DOHH2 (cell line): ENCODE results near the gene ZNF587.
"Not testable (repeated sequence)": the region's sequence is repeated elsewhere in the genome, so short reads cannot be mapped to it uniquely, and the experiment has no call there.

ENCODE experiments used
- H3F3A ChIP-seq: fragments of 200-600 bp; sonication (generic), shearing (Covaris generic); 2 replicates; pipeline ENCODE4 v1.6.0; 2016; ENCODE audit warnings: antibody characterized with exemption, mild to moderate bottlenecking; ENCODE audit not compliant: control insufficient read depth, insufficient read depth
- H3K27ac ChIP-seq: fragments of 200-600 bp; sonication (generic); 2 replicates; pipeline ENCODE4 v1.5.1; 2014; ENCODE audit warnings: low read depth, mild to moderate bottlenecking, low read length, moderate library complexity
- H3K27me3 ChIP-seq: fragments of 200-600 bp; sonication (generic); 2 replicates; pipeline ENCODE4 v1.6.1; 2014; ENCODE audit warnings: mild to moderate bottlenecking, low read length, mixed read lengths; ENCODE audit not compliant: control insufficient read depth
- H3K36me3 ChIP-seq: fragments of 200-600 bp; sonication (generic); 2 replicates; pipeline ENCODE4 v1.6.1; 2014; ENCODE audit warnings: mild to moderate bottlenecking, low read length, moderate library complexity, mixed read lengths; ENCODE audit not compliant: control insufficient read depth
- H3K4me1 ChIP-seq: fragments of 200-600 bp; sonication (generic); 2 replicates; pipeline ENCODE4 v1.6.1; 2014; ENCODE audit warnings: mild to moderate bottlenecking, low read length, mixed read lengths; ENCODE audit not compliant: control insufficient read depth
- H3K4me2 ChIP-seq: fragments of 200-600 bp; sonication (generic); 2 replicates; pipeline ENCODE4 v1.6.0; 2014; ENCODE audit warnings: mild to moderate bottlenecking, low read length, moderate library complexity
- H3K4me3 ChIP-seq: fragments of 200-600 bp; sonication (generic); 2 replicates; pipeline ENCODE4 v1.5.1; 2014; ENCODE audit warnings: mild to moderate bottlenecking, low read length, mixed read lengths
- H3K79me2 ChIP-seq: fragments of 200-600 bp; sonication (generic); 2 replicates; pipeline ENCODE4 v1.6.1; 2014; ENCODE audit warnings: mild to moderate bottlenecking, low read length, mixed read lengths; ENCODE audit not compliant: control insufficient read depth
- H3K9me2 ChIP-seq: fragments of 200-600 bp; sonication (generic); replicated peaks from 2 replicates; pipeline ENCODE4 v1.6.1; 2014; ENCODE audit warnings: mild to moderate bottlenecking, low read length, mixed read lengths; ENCODE audit not compliant: control insufficient read depth
- H3K9me3 ChIP-seq: fragments of 200-600 bp; sonication (generic); 2 replicates; pipeline ENCODE4 v1.6.1; 2014; ENCODE audit warnings: antibody characterized with exemption, low read length, mixed read lengths; ENCODE audit not compliant: control insufficient read depth, insufficient read depth
- H4K20me1 ChIP-seq: fragments of 200-600 bp; sonication (generic); 2 replicates; pipeline ENCODE4 v1.6.0; 2014; ENCODE audit warnings: low read depth, mild to moderate bottlenecking, antibody characterized with exemption, low read length, moderate library complexity; ENCODE audit not compliant: control insufficient read depth, insufficient read depth
- EZH2phosphoT487 ChIP-seq: fragments of 200-600 bp; sonication (generic); IDR thresholded peaks from 2 replicates; pipeline ENCODE4 v1.6.1; 2017; ENCODE audit warnings: borderline replicate concordance, mild to moderate bottlenecking, antibody characterized with exemption, low read length, moderate library complexity, mixed read lengths
- TF ChIP-seq, protein P1 (sequence below): fragments of 200-600 bp; sonication (generic); IDR thresholded peaks from one replicate; pipeline ENCODE4 v1.5.1; 2014; ENCODE audit warnings: antibody characterized with exemption, mild to moderate bottlenecking, low read depth, low read length; ENCODE audit not compliant: poor library complexity, severe bottlenecking

ZNF587 gene

GRCh38 chr19:57803594-57804325, 45.9 kb upstream of the ZNF587 start:
- Histone ChIP-seq H3K27me3 (no peaks in the 10 kb centered on the region), H3K4me1 (peaks cover 4% of the 10 kb centered on the region; the same call in 1 of the 2 replicates), H3K36me3 (peaks cover 11% of the 10 kb centered on the region), H3K4me3 (no peak overlapping the region), H3K9me2 (no peaks in the 10 kb centered on the region), H3F3A (peaks cover 4% of the 10 kb centered on the region; the same call in 1 of the 2 replicates), H3K9me3 (no peaks in the 10 kb centered on the region; the same call in 1 of the 2 replicates), H4K20me1 (no peaks in the 10 kb centered on the region), H3K79me2 (no peaks in the 10 kb centered on the region), H3K4me2 (no peak overlapping the region), H3K27ac (no peak overlapping the region)
- TF ChIP-seq, protein P1, sequence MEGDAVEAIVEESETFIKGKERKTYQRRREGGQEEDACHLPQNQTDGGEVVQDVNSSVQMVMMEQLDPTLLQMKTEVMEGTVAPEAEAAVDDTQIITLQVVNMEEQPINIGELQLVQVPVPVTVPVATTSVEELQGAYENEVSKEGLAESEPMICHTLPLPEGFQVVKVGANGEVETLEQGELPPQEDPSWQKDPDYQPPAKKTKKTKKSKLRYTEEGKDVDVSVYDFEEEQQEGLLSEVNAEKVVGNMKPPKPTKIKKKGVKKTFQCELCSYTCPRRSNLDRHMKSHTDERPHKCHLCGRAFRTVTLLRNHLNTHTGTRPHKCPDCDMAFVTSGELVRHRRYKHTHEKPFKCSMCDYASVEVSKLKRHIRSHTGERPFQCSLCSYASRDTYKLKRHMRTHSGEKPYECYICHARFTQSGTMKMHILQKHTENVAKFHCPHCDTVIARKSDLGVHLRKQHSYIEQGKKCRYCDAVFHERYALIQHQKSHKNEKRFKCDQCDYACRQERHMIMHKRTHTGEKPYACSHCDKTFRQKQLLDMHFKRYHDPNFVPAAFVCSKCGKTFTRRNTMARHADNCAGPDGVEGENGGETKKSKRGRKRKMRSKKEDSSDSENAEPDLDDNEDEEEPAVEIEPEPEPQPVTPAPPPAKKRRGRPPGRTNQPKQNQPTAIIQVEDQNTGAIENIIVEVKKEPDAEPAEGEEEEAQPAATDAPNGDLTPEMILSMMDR: no peak
- TF ChIP-seq EZH2phosphoT487: no peak

GRCh38 chr19:57807541-57807940, 42.1 kb upstream of the ZNF587 start:
- no peaks in the 10 kb centered on the region for H4K20me1 ChIP-seq
- H3K4me1 ChIP-seq: peaks cover 7% of the 10 kb centered on the region
- H3K27me3 ChIP-seq: no peaks in the 10 kb centered on the region
- H3K79me2 ChIP-seq: peaks cover under 1% of the 10 kb centered on the region; the same call in 1 of the 2 replicates
- no peaks in the 10 kb centered on the region for H3F3A ChIP-seq
- H3K9me3 ChIP-seq: no peaks in the 10 kb centered on the region; the same call in 1 of the 2 replicates
- H3K36me3 ChIP-seq: peaks cover 32% of the 10 kb centered on the region
- TF ChIP-seq EZH2phosphoT487: no peak
- TF ChIP-seq, protein P1: no peak
- H3K9me2 ChIP-seq: no peaks in the 10 kb centered on the region
- H3K4me2 ChIP-seq: no peak overlapping the region
- no peak overlapping the region for H3K4me3 ChIP-seq
- H3K27ac ChIP-seq: no peak overlapping the region

GRCh38 chr19:57810410-57811295, 39.0 kb upstream of the ZNF587 start:
- not testable (repeated sequence) for H3K4me3 ChIP-seq, H3K27ac ChIP-seq, H3K4me2 ChIP-seq, H3K9me2 ChIP-seq, H4K20me1 ChIP-seq, H3K9me3 ChIP-seq, H3K27me3 ChIP-seq, H3F3A ChIP-seq
- Histone ChIP-seq H3K4me1 (peaks cover 23% of the 10 kb centered on the region), H3K79me2 (peaks cover 16% of the 10 kb centered on the region), H3K36me3 (peaks cover 37% of the 10 kb centered on the region)
